NCI-H146 treated with DMSO at 0.1 percent for 48 hours (cell line): ENCODE data around the gene UPB1.
"Not testable (repeated sequence)": the region's sequence is repeated elsewhere in the genome, so short reads cannot be mapped to it uniquely, and the experiment has no call there.

ENCODE experiments used
- DNase-seq: peaks from one replicate; lab custom pipeline; 2025; ENCODE audit not compliant: unreplicated experiment; lab: John Stamatoyannopoulos, UW

Gene UPB1

GRCh38 chr22:24474649-24475255 lies 20.4 kb upstream of the UPB1 start:
- no peak for DNase-seq

- DNase-seq: no peak
These were observed 13.5 kb upstream of the UPB1 start for GRCh38 chr22:24481641-24482040.

GRCh38 chr22:24482575-24482974 lies 12.6 kb upstream of the UPB1 start:
- peak; percentile 8 for DNase-seq

GRCh38 chr22:24482998-24483397 lies 12.1 kb upstream of the UPB1 start:
- no peak for DNase-seq

- DNase-seq: no peak
These were observed 11.1 kb upstream of the UPB1 start for GRCh38 chr22:24483976-24484545.

GRCh38 chr22:24485170-24485569 lies 10.0 kb upstream of the UPB1 start:
- no peak for DNase-seq

GRCh38 chr22:24485608-24486007 lies 9.5 kb upstream of the UPB1 start:
- DNase-seq: peak; percentile 13

GRCh38 chr22:24486501-24486921 lies 8.6 kb upstream of the UPB1 start:
- no peak for DNase-seq

GRCh38 chr22:24489011-24489410 lies 6.1 kb upstream of the UPB1 start:
- DNase-seq: no peak

- not testable (repeated sequence) for DNase-seq
These were observed 5.7 kb upstream of the UPB1 start for GRCh38 chr22:24489434-24489833.

GRCh38 chr22:24492391-24492790 lies 2.7 kb upstream of the UPB1 start:
- DNase-seq: no peak

GRCh38 chr22:24494167-24494527 lies 985 bp upstream of the UPB1 start:
- DNase-seq: no peak

GRCh38 chr22:24495365-24495675 lies 188 bp downstream of the UPB1 start:
- DNase-seq: no peak

GRCh38 chr22:24496234-24496633 lies 1.1 kb downstream of the UPB1 start:
- no peak for DNase-seq

- DNase-seq: no peak
These were observed 1.5 kb downstream of the UPB1 start for GRCh38 chr22:24496661-24497060.

GRCh38 chr22:24497841-24498258 lies 2.7 kb downstream of the UPB1 start:
- no peak for DNase-seq

GRCh38 chr22:24498824-24499223 lies 3.7 kb downstream of the UPB1 start:
- no peak for DNase-seq

GRCh38 chr22:24499706-24500276 lies 4.7 kb downstream of the UPB1 start:
- no peak for DNase-seq

GRCh38 chr22:24500277-24500820 lies 5.2 kb downstream of the UPB1 start:
- peak; percentile 23 for DNase-seq

GRCh38 chr22:24501301-24502005 lies 6.3 kb downstream of the UPB1 start:
- no peak for DNase-seq

- DNase-seq: no peak
These were observed 6.9 kb downstream of the UPB1 start for GRCh38 chr22:24502034-24502433.

GRCh38 chr22:24502541-24502940 lies 7.4 kb downstream of the UPB1 start:
- no peak for DNase-seq
